ENCODE data around the gene TOX2. TPM values are rescaled to one million over a fixed set of nuclear protein-coding genes. Genes with fewer than 3 reads are reported as not detected.
A peak's percentile ranks its signal among the peaks of the same experiment; 100 is the strongest.

Gene TOX2
- total and polyA plus RNA-seq, 2 of the 4 experiments (the other 2 are of a cell fraction), result 1.3 to 17.5 TPM

DNA sequence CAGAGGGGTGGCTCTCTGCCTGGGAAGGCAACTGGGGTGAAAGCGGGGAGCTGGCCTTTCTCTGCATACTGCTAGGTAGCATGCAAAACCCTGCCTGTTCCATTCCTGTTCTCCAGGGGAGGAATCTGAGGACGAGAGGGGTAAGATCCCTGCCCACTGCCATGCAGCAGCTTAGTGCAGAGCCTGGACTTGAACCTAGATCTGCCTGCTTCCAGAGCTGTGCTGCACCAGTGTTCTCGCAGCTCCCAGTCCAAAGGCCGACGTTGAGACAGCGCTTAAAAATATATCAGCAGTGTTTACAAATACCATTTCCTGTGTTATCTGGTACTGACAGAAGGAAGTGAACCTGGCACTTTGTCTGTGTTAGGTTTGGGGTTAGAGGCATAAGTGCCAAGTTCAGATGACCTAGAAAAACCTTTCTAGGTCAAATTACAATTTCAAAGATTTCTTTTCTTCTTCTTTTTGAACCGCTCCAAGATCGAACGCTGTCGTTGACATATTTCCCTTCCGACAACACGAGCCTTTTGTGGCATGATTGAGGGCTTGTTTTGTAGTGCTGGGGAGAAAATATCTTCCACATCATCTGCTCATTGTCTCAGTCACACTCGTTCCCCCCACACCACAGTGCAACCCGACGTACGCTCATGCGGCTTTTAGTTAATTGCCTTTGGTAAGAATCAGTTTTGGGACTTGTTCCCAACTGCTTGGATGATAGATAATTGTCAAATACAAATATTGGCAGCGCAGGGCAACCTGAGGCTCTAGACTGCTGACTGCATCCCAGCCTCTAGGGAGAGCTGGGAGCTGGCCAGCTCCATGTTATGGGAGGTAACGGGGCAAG, 44.6 kb downstream of the TOX2 start:
- Histone ChIP-seq H3K18ac (ENCODE audit: low read depth, low read length) (no peak overlapping the region; the same call in 1 of the 2 replicates), H3K4me2 (ENCODE audit: low read depth, low read length) (peak overlapping the region; percentile 13), H4K91ac (ENCODE audit: insufficient read depth, low read depth, low read length) (peak overlapping the region; percentile 44), H2AFZ (replicated peaks; ENCODE audit: low read length, poor library complexity) (peak overlapping the region; percentile 46), H3K56ac (ENCODE audit: extremely low read depth, insufficient read depth, low read length) (peak overlapping the region; percentile 17; the same call in 1 of the 2 replicates), H3K9ac (ENCODE audit: low read depth, low read length) (no peak overlapping the region; the same call in 1 of the 2 replicates), H3K23ac (ENCODE audit: low read depth, low read length) (peak overlapping the region; percentile 31; the same call in 1 of the 2 replicates), H2BK5ac (ENCODE audit: low read depth, low read length, poor library complexity, severe bottlenecking) (no peak overlapping the region), H3K14ac (replicated peaks; ENCODE audit: low read depth, low read length) (peak overlapping the region; percentile 78), H2BK120ac (ENCODE audit: low read depth, low read length) (peak overlapping the region; percentile 35; the same call in 1 of the 2 replicates), H4K5ac (ENCODE audit: low read depth, low read length) (no peak overlapping the region), H2BK15ac (ENCODE audit: low read depth, low read length) (peak overlapping the region; percentile 52; the same call in 2 of the 3 replicates), H3K9me1 (ENCODE audit: insufficient read depth, low read length) (peaks cover 61% of the 10 kb centered on the region), H3K27me3 (ENCODE audit: control insufficient read depth, insufficient read depth, low read length) (no peaks in the 10 kb centered on the region), H4K20me1 (ENCODE audit: insufficient read depth, low read length) (peaks cover 19% of the 10 kb centered on the region; the same call in 1 of the 2 replicates), H2AK9ac (replicated peaks; ENCODE audit: low read depth, low read length, poor library complexity) (no peak overlapping the region), H3K4me3 (ENCODE audit: insufficient read depth, low read depth, low read length) (no peak overlapping the region), H3K4ac (ENCODE audit: low read depth, low read length) (peak overlapping the region; percentile 35), H3K79me1 (ENCODE audit: low read depth in 1 of 2, low read length in 2 of 2) (peaks cover 65 to 92% of the 10 kb centered on the region in 2 experiments), H4K8ac (ENCODE audit: low read depth in 2 of 2, low read length in 2 of 2) (peak overlapping the region; percentile 40 to 76; a peak in 2 of 4 replicates), H3K27ac (ENCODE audit: insufficient read depth, low read length) (no peak overlapping the region), H2AK5ac (ENCODE audit: low read depth, low read length) (peak overlapping the region; percentile 76), H3K9me3 (ENCODE audit: control insufficient read depth, insufficient read depth, low read length) (no peaks in the 10 kb centered on the region), H3K36me3 (ENCODE audit: control insufficient read depth, insufficient read depth, low read length) (no peaks in the 10 kb centered on the region), H2BK20ac (ENCODE audit: low read depth, low read length) (no peak overlapping the region), H3K4me1 (ENCODE audit: control insufficient read depth, insufficient read depth, low read length) (peaks cover 36% of the 10 kb centered on the region)
- ChIA-PET POLR2A (ENCODE audit: unreplicated experiment) (no interaction called here), CTCF (interaction anchor here (0.6 kb wide), 1 partner anchor 274 kb away, joined by 4 read pairs; no protein-coding TSS in a partner anchor)
- DNase-seq (no peak), ATAC-seq (ENCODE audit: low read depth) (no peak)
- in situ Hi-C loops (cut with MboI; ENCODE audit: low sequenced_read_pairs), result no loop called here
- no TSS peak for BruUV-seq (replicated peaks)
- dilution Hi-C loops (cut with HindIII; ENCODE audit: low sequenced_read_pairs, unreplicated experiment), result no loop called here
- no CpG with 5 or more reads among the region's 19 CpGs for WGBS, 2 experiments (ENCODE audit: extremely low coverage in 2 of 2, insufficient read length in 1 of 2)
- intact Hi-C loops (cut with micrococcal nuclease), result no loop called here
- no peak for TF ChIP-seq CEBPB (IDR thresholded peaks at IDR 0.05; ENCODE audit: low read depth, low read length)
- no peak for TF ChIP-seq BHLHE40 (IDR thresholded peaks at IDR 0.05; ENCODE audit: low read depth, low read length)
- no peak for TF ChIP-seq MXI1 (IDR thresholded peaks at IDR 0.05; ENCODE audit: borderline replicate concordance, low read depth, low read length)
- no peak for TF ChIP-seq RFX5 (IDR thresholded peaks at IDR 0.05; ENCODE audit: low read depth, low read length)
- TF ChIP-seq NFE2L2 (IDR thresholded peaks at IDR 0.05; ENCODE audit: low read depth, low read length), result no peak

Measured in IMR-90 (cell line).